HG03097 (cell line): ENCODE measurements around the gene PRSS23.
"Not testable (repeated sequence)": the region's sequence is repeated elsewhere in the genome, so short reads cannot be mapped to it uniquely, and the experiment has no call there.

ENCODE experiments used
- ATAC-seq: cut with Tn5 transposase; IDR thresholded peaks from one replicate; pipeline ENCODE4 v1.9.1; 2021; ENCODE audit not compliant: unreplicated experiment, low FRiP score

Gene PRSS23

GRCh38 chr11:86812322-86812670 lies 12.0 kb downstream of the PRSS23 start:
- no peak for ATAC-seq

- no peak for ATAC-seq
Observed at GRCh38 chr11:86812981-86813380, 12.6 kb downstream of the PRSS23 start.

- ATAC-seq, result no peak
Observed at GRCh38 chr11:86814775-86815174, 14.4 kb downstream of the PRSS23 start.

DNA sequence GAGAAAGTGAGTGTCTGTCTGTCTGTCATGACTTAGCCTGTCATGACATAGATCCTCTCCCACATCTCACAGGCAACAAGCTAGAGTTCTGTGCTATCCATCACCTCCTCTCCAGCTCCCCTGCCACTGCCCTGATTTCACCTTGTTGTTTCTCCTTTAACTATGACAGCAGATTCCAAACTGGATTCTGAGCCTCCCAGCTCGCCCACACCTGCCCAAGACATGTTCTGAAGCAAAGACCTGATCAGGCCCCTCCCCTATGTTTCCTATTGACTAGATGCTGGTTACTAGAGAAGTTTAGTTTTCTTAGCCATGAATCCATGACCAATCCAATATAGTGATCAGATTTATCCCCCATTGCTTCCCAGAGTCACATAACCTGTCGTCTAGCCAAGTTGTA lies 15.4 kb downstream of the PRSS23 start:
- no peak for ATAC-seq

DNA sequence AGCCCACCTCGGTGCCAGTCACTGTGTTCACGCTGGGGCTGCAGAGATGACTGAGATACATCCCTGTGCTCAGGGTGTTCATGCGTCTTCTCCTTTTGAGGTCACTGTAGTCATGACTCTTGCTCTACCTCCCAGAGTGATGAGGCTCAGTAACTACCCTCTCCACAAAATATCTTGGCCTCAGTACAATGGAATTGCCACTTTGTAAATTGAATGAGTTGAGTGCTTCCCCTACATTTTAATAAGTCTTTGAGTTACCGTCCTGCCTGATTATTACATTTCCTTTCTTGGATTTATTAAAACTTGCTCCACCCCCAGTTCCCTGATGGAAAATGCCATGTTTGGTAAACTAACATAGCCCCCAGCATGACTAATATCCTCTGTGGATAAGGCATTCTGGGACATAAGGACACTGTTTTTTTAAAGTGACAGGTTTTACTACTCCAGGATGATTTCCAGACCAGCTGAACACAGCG lies 15.9 kb downstream of the PRSS23 start:
- ATAC-seq, result no peak

DNA sequence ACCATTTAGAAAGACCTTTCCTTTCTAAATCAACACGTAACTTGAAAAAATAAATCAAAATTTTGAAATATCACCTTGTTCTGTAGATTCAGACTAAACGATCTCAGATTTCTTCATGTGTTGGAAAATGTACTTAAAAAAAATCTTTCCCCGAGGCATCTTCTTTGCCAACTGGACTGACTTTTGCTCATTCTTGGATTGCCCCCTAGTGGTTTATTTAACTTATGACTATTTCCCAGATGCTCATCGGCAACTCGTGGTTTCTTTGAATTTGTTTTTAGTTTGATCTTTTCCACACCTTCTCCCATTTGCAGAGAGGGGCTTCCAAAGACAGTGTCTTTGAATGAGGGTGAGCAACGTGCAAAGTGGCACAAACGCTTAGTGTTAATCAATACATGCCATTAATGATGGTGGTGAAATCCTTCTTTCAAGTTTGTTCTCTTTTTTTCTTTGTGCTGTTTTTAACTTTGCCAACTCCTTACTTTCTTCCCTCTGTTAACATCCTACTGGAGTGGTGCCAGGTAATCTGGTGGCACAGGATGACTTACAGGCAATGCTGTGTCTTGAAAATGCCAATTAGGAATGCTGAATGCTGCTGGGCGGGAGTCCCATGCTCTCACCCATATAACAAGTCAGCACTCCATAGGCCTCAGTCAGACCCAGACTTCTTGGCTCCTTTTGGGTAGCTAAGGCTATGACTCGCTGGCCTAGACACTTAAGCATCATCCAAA lies 18.3 kb downstream of the PRSS23 start:
- ATAC-seq, result no peak

DNA sequence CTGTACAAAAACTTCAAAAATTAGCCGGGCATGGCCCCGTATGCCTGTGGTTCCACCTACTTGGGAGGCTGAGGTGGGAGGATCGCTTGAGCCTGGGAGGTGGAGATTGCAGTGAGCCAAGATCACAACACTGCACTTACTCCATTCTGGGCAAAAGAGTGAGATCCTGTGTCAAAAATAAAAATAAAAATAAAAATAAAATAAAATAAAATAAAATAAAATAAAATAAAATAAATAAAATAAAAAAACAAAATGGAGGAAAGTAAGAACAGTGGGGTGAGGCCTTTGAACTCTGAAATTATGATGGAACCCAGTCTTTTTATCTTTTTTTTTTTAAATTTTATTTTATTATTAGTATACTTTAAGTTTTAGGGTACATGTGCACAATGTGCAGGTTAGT lies 23.8 kb downstream of the PRSS23 start:
- ATAC-seq, result not testable (repeated sequence)

DNA sequence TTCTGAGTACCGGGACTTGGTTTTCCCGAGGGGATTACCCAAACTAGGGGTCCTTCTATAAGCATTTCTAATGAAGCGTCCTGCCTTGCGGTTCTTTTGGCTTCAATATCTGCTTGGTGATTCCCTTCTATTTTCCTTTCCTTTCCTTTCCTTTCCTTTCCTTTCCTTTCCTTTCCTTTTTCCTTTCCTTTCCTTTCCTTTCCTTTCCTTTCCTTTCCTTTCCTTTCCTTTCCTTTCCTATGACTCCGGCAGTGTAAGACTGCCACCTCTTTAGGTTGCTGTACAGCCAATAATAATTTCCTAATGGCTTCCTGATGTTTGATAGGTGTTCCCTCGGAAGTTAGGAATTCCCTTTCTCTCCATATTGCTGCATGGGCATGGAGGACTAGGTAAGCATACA lies 34.0 kb downstream of the PRSS23 start:
- ATAC-seq, result not testable (repeated sequence)

DNA sequence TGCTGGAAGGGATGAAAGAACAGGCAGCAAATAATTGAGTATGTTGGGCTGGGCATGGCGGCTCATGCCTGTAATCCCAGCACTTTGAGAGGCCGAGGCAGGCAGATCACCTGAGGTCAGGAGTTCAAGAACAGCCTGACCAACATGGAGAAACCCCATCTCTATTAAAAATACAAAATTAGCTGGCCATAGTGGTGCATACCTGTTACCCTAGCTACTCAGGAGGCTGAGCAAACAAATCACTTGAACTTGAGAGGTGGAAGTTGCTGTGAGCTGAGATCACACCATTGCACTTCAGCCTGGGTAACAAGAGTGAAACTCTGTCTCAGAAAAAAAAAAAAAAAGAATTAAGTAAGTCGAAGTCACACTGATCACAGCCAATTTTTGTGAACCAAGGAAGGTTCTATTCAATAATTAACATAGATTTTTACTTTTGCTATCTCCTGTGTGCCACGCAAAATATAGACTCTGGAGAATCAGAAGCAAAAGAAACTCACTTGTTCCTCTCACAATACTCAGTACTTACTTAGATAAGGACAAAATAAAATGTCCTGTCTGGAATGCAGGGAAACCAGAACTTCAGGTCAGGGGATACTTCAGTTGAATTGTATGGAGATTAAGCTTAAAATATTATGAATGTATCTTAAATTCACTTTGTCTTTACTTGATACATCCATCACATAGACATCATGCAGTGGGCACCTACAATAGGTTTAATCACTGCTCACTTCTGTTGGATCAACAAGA lies 44.6 kb downstream of the PRSS23 start:
- not testable (repeated sequence) for ATAC-seq

- no peak for ATAC-seq
Observed at GRCh38 chr11:86848132-86848531, 47.8 kb downstream of the PRSS23 start.

- ATAC-seq, result no peak
Observed at GRCh38 chr11:86849679-86850078, 49.3 kb downstream of the PRSS23 start.
